Loucy (cell line): Measurements from ENCODE around the gene LAPTM5.

Source experiments
- CTCF ChIP-seq: fragments of 200-600 bp; sonication (generic); conservative IDR thresholded peaks from 2 replicates; pipeline ENCODE4 v1.5.1; 2014; ENCODE audit warnings: mild to moderate bottlenecking, antibody characterized with exemption, low read length
- EZH2phosphoT487 ChIP-seq: fragments of 200-600 bp; IDR thresholded peaks from 2 replicates; pipeline ENCODE4 v1.6.1; 2018; ENCODE audit warnings: antibody characterized with exemption, mild to moderate bottlenecking, moderate library complexity, borderline replicate concordance

GRCh38 chr1:30748699-30749401, 8.7 kb downstream of the LAPTM5 start:
- TF ChIP-seq CTCF (no peak), EZH2phosphoT487 (no peak)
